ENCODE results near the gene ZBTB42.

The ZBTB42 gene

GRCh38 chr14:104784218-104784568, 16.7 kb upstream of the ZBTB42 start:
- DNase-seq, result no peak

- DNase-seq, result no peak
Measured at GRCh38 chr14:104784846-104785707, 15.8 kb upstream of the ZBTB42 start.

GRCh38 chr14:104785708-104786080, 15.2 kb upstream of the ZBTB42 start:
- no peak for DNase-seq

GRCh38 chr14:104786091-104786586, 14.8 kb upstream of the ZBTB42 start:
- no peak for DNase-seq

DNA sequence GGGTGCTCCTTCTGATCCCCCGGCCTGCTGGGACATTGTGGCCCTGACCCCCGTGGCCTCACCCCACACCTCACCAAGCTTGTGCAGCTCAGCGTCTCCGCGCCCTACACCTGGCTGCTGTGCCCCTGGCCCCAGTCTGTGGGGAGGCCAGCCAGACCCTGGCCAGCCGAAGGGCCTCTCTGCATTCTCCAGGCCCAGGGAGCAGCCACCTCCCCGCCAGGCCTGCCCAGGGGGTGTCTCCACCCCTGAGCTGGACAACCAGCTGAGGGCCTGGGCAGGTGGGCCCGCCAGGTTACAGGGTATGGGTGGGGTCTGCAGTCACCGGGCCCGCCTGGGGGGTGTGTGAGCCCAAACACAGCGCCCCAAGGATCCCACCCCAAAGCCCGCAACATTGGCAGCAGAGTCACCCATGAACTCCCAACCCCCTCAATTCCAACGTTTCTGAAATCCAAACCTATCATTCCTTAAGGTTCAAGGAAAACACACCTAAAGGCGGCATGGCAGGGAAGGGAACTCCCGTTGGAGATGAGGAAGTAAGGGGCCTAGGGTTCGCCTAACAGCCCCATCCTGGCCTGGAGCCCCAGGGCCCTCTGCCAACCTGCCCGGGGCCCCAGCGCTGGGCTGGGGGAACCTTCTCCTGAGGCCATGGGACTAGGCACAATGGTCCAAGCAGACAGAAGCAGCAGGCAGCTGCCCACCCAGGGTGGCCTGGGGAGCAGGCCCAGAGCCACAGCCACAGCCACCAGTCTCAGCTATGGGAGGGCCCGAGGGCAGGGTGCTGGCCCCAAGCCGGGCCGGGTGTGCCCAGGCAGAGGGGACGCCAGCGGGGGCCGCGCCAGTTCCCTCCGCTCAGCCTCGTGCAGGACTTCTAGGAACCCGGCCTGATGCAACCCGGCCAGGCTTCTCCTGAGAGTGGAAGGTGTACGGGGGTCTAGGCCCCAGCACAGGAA, 13.9 kb upstream of the ZBTB42 start:
- no peak for DNase-seq

DNA sequence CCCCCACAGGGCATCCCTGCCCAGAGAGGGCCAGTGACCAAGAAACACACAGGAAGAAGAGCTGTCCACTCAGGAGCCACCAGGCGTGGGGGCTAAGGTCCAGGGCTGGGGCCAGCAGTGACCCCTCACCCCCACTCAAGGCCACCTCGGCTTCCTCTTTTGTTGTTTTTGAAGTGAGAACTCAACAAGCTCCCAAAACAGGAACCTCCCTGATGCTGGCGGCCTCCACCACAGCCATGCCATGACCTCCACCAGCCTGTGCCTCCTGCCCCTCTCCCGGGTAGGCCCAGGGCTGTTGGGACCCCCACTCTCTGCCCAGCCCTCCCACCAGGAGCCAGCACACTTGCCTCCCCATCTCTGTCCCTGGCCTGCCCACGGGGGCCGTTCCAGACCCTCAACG, 13.2 kb upstream of the ZBTB42 start:
- no peak for DNase-seq

- DNase-seq, result no peak
Measured at GRCh38 chr14:104788161-104788818, 12.6 kb upstream of the ZBTB42 start.

DNA sequence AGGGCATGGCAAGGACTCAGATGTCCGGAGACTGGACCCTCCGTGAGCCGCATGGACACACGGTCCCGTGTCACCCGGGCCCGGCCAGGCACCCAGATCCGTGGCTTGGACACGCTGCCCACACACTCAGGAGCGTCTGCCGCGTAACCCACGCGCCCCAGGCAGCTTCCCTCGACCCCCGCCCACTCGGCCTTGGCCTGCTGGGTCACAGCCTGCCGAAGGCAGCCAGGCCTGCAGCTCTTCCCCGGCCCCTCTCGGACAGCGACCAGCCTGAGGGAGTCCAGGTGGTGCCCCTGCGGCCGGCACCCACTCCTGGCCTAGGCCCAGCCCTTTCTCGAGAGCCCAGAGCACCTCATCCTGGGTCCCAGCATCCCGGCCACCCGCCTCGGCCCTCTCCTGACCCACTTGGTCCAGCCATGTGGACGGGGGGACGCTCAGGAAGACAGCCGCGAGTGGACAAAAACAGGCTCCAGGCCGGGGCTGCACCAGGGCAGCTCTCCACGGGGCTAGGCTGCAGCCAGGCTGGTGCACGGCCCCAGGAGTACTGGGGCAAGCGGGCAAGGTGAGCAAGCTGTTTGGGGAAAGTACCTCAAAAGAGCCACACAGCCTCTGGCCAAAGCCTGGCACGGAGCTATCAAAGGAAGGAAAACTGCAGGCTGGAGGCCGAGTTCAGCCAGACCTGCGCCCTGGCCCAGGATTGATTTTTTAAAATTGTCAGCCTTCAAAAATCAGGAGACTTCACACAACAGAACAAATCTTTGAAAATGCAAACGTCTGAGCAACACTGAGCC, 11.8 kb upstream of the ZBTB42 start:
- DNase-seq, result no peak

DNA sequence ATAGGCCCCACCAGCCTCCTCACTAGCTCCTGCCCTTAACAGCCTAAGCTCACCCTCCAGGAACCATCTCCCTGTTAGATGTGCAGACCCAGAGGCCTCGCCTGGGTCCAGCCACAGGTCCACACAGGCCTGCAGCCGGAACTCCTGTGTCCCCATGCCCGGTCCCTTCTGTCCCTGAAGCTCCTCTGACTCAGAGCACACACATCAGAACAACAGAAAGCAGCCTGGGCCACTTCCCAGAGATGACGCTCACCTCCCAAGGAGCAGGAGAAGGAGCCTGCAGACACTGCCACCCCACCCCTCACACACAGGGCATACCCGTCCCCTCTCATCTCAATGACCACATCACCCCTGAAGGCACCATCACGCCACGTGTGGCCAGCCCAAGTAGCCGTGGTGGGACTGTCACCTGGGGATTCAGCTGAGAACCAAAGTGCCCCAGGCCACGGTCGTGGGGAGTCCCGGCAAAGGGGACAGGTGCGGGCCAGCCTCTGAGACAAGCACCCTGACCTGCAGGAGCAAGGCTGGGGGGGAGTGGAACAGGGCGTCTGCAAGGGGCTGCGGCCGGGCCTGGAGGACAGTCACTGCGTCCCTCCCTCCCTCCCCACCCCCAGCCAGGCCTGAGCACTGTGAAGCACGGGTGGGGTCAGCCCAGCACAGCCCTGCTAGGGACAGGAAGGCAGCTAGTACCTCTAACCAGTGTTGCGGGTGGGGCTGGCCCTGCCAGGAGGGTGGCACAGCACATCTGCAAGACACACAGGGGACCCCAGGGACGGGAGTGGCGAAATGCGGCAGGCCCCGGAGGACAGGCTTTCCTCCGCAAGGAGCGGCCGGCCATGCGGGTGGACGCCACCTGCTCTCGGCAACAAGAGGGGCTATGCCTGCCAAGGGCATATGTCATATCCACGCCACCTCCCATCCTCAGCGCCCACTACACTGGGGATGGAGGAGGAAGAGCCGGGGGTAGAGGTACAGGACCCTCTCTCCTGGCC, 10.9 kb upstream of the ZBTB42 start:
- no peak for DNase-seq

GRCh38 chr14:104791425-104791824, 9.5 kb upstream of the ZBTB42 start:
- no peak for DNase-seq

DNA sequence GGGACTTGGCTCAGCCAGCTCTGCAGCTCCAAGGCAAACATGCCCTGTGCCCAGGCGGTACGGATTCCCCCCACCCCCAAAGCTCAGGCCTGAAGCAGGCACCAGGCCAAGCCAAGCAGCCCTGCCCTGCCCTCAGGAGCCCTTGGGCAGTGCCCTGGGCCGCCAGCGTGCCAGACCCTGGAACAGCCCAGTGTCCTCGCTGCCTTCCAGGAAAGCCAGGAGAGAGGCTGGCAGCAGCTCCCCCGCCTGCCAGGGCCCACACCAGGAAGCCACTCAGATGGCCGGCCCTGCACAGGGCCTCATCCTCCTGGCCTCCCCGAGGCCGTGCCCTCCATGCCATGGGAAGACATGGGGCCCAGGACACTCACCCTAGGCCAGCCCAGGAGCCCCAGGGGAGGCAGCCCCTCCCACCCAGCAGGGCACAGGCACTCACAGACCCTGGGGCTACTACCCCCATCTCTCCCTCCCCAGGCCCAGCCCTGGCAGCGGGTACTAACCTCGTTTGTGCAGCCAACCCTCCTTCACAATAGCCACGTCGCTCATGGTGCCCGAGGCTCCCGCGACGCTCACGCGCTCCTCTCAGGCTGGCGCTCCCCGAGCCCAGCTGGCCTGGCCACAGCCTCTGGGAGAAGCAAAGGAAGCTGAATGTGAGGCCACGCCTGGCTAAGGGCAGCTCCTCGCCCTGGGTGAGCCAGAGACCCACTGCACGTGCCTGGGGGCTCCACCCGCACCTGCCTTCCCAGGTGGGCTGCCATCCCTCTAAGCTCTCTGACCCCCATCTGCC, 8.6 kb upstream of the ZBTB42 start:
- DNase-seq, result no peak

GRCh38 chr14:104792945-104793702, 7.8 kb upstream of the ZBTB42 start:
- no peak for DNase-seq

DNA sequence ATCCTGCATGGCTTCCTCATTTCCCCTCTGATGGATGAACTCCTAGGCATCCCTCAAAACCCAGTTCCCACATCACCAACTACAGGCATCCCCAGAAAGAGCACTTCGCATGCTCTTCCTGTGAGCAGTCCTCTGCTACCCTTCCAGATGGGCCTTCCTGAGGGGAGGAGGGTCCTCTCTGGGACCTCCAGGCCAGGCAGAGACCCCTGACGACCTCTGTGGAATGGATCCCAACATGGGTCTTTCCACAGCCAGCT, 7.3 kb upstream of the ZBTB42 start:
- no peak for DNase-seq

GRCh38 chr14:104794099-104794498, 6.8 kb upstream of the ZBTB42 start:
- peak; percentile 53 for DNase-seq

DNA sequence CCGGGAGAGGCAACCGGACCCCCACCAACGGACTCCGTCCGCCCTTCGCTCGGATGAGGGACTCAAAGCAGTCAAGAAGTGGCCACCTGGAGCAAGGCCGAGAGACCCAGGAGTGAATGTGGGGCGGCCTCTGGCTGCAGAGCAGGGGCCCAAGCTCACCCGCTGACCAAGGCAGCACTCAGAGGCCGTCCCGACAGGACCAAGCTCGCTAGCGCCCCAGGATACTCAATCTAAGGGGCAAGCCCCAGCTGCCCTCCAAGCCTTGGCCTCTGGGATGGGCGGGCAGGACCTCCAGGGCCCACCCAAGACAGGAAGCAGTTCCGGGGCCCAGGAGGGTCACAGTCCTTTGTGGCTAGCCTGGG, 6.3 kb upstream of the ZBTB42 start:
- no peak for DNase-seq

DNA sequence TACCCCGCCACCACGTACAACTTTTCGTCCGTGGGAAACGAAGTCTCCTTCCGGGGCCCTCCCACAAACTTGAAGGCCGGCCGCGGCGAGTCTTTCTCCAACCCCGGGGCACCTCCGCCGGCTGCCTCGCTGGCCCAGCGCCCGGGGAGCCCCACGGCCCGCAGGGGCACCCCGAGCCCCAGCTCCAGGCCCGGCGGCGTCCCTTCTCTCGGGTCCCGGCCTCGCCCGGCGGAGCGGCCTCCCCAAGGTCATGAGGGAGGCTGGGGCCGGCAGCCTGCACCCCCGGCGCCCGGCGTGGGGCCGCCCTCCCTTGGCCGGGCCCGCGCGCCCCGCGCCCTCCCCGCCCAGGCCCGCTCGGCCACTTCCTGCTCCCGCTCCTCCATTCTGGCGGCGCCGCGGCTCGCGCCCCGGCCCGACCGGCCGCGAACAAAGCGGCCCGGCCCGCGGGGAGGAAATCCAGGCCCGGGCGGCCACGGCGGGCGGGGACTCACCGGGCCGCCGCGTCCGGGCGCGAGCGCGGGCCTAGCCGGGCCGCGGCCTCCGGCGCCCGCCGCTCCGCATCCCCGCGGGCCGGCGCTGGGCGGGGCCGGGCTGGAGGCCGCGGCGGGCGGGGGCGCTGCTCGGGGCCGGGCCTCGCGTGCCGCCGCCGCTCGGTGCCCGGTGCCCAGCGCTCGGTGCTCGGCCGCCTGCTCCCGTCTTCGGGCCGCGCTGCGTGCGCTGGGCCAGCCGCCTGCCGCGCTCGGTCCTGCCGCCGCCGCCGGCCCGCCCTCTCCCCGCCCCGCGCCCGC, 5.7 kb upstream of the ZBTB42 start, which contains the start of gene AKT1:
Gene AKT1 (minus strand): TSS at position 756 of the 788 bp plus-strand sequence. CDS start 3,105 bp downstream, outside the sequence.
- no peak for DNase-seq

GRCh38 chr14:104795781-104796686, 4.9 kb upstream of the ZBTB42 start:
- peak; percentile 72 for DNase-seq

DNA sequence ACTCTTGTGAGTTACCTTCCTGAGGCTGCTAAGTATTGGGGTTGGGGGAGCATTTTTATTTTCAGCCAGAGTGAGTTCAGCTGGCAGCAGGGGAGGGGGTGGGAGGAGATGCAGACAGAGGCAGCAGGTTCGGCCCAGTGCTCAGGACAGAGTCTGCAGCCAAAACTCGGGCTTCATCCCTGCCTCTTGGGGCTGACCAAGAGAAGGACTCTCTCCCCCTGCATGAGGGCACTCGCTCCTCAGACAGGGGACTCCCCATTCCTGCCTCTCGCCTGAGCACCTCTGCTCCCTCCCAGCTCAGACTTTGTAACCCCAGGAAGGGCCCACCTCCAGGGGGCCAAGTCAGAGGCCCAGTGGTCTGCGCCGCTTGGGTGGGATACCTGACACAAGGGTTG, 4.2 kb upstream of the ZBTB42 start:
- no peak for DNase-seq

Measured in CD4-positive, alpha-beta T cell treated with Interleukin-12 subunit alpha and Interleukin-12 subunit beta, for 1 hour (primary cell).